ENCODE results near the gene NT5C.

The NT5C gene

DNA sequence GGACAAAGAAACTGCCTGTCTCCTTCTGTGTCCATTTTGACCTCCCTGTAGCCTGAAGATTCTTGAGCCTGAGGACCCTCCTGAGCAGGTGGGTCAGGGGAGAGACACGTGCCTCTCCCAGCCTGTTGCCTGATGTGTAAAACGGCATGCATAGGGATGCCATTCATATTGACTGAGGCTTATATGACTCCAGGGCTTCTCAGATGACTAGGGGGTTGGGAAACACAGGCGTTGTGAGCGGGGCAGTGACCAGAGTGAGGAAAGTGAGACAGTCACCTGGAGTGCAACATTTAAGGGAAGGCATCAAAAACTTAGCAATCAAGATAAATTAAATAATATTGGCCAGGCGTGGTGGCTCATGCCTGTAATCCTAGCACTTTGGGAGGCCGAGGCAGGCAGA, 48.9 kb downstream of the NT5C start:
- Histone ChIP-seq H3K9ac (ENCODE audit: low read length) (no peak overlapping the region), H3F3A (ENCODE audit: insufficient read depth, low read length) (no peaks in the 10 kb centered on the region), H3K27ac (ENCODE audit: low read depth, low read length, poor library complexity, severe bottlenecking) (no peak overlapping the region), H3K9me2 (ENCODE audit: low read depth, low read length) (no peaks in the 10 kb centered on the region), H3K27me3 (ENCODE audit: insufficient read depth, low read length) (peaks cover 12% of the 10 kb centered on the region), H4K20me1 (ENCODE audit: insufficient read depth, low read length) (no peaks in the 10 kb centered on the region), H3K4me2 (ENCODE audit: low read length) (no peak overlapping the region), H3K4me1 (ENCODE audit: insufficient read depth, low read length, severe bottlenecking) (peaks cover 12% of the 10 kb centered on the region), H3K9me3 (ENCODE audit: low read length) (no peaks in the 10 kb centered on the region), H3K36me3 (ENCODE audit: insufficient read depth, low read length) (no peaks in the 10 kb centered on the region), H3K79me2 (ENCODE audit: insufficient read depth, low read length) (no peaks in the 10 kb centered on the region), H3K4me3 (ENCODE audit: low read depth, low read length, poor library complexity, severe bottlenecking) (no peak overlapping the region), H2AFZ (ENCODE audit: low read length) (no peak overlapping the region)
- no peak for TF ChIP-seq EZH2 (IDR thresholded peaks at IDR 0.05; ENCODE audit: borderline replicate concordance, low read length)
- TF ChIP-seq, protein P1, sequence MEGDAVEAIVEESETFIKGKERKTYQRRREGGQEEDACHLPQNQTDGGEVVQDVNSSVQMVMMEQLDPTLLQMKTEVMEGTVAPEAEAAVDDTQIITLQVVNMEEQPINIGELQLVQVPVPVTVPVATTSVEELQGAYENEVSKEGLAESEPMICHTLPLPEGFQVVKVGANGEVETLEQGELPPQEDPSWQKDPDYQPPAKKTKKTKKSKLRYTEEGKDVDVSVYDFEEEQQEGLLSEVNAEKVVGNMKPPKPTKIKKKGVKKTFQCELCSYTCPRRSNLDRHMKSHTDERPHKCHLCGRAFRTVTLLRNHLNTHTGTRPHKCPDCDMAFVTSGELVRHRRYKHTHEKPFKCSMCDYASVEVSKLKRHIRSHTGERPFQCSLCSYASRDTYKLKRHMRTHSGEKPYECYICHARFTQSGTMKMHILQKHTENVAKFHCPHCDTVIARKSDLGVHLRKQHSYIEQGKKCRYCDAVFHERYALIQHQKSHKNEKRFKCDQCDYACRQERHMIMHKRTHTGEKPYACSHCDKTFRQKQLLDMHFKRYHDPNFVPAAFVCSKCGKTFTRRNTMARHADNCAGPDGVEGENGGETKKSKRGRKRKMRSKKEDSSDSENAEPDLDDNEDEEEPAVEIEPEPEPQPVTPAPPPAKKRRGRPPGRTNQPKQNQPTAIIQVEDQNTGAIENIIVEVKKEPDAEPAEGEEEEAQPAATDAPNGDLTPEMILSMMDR (IDR thresholded peaks at IDR 0.05; ENCODE audit: low read length) = no peak

DNA sequence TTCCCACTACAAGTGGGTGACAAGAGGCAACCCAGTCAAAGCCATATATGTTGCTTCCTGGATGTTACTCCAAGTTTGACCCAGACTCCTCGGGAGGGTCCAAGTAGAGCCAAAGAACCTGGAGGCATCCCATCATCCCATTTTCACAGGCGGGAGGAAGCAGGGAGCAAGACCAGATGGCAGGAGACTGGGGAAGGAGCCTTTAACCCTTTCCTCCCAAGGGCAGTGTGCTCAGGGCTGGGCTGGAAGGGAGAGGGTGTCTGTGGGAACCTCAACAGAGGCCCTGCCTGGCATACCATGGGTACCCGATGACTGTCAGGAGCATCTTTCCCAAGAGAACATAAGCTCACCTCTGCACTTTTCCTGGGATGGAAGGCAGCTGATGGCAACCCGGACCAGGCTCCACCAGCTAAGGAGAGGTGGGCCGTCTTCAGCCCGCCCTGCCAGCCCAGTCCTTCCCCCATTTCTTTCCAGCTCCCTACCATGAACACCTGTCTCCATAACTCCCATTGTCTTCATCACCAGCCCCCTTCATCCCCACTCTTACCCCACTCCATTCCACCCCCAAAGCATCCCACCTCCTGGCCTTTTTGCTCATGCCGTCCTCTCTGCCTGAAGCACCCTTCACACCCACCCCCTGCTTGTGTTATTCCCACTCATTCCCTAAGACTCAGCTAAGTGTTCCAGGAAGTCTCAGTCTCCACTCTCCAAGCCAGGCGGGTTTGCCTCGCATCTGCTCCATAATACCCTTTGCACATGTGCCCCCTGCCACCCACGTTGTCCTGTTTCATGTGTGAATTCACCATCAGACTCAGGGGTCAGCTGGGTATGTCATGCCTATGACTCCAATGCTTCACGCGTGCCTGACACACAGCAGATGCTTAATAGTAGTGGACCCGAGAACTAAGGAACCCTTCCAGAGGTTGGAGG, 49.7 kb downstream of the NT5C start:
- H3K4me2 ChIP-seq (ENCODE audit: low read length) = no peak overlapping the region
- H3K9me2 ChIP-seq (ENCODE audit: low read depth, low read length) = no peaks in the 10 kb centered on the region
- H3K9ac ChIP-seq (ENCODE audit: low read length) = no peak overlapping the region
- H3K79me2 ChIP-seq (ENCODE audit: insufficient read depth, low read length) = no peaks in the 10 kb centered on the region
- no peaks in the 10 kb centered on the region for H3F3A ChIP-seq (ENCODE audit: insufficient read depth, low read length)
- no peak overlapping the region for H3K4me3 ChIP-seq (ENCODE audit: low read depth, low read length, poor library complexity, severe bottlenecking)
- no peaks in the 10 kb centered on the region for H3K36me3 ChIP-seq (ENCODE audit: insufficient read depth, low read length)
- H3K27me3 ChIP-seq (ENCODE audit: insufficient read depth, low read length) = peaks cover 12% of the 10 kb centered on the region
- no peak overlapping the region for H3K27ac ChIP-seq (ENCODE audit: low read depth, low read length, poor library complexity, severe bottlenecking)
- TF ChIP-seq EZH2 (IDR thresholded peaks at IDR 0.05; ENCODE audit: borderline replicate concordance, low read length) = no peak
- TF ChIP-seq, protein P1 (IDR thresholded peaks at IDR 0.05; ENCODE audit: low read length) = no peak
- H3K4me1 ChIP-seq (ENCODE audit: insufficient read depth, low read length, severe bottlenecking) = peaks cover 19% of the 10 kb centered on the region
- no peaks in the 10 kb centered on the region for H3K9me3 ChIP-seq (ENCODE audit: low read length)
- H2AFZ ChIP-seq (ENCODE audit: low read length) = no peak overlapping the region
- H4K20me1 ChIP-seq (ENCODE audit: insufficient read depth, low read length) = no peaks in the 10 kb centered on the region

All from OCI-LY1 (cell line).